HepG2 (cell line): ENCODE data around the gene GMFB. TPM values are rescaled to one million over a fixed set of nuclear protein-coding genes. Genes with fewer than 3 reads are reported as not detected.
A peak's percentile ranks its signal among the peaks of the same experiment; 100 is the strongest.

Experiments used
- ARNT ChIP-seq: fragments of 450-650 bp; IDR thresholded peaks from 2 replicates; pipeline ENCODE4 v1.6.1; 2017
- CSRNP1 ChIP-seq: sonication (generic); formaldehyde crosslinking; IDR thresholded peaks from 2 replicates; pipeline ENCODE4 v1.8.1; 2023; ENCODE audit warnings: mild to moderate bottlenecking, missing genetic modification reagents
- IKZF1 ChIP-seq: fragments of 450-650 bp; IDR thresholded peaks from 2 replicates; pipeline ENCODE4 v1.7.1; 2016
- MAZ ChIP-seq, 2 experiments: sonication (generic) in 1 of 2; formaldehyde crosslinking in 1 of 2; IDR thresholded peaks; 2 replicates each; pipeline versions ENCODE4 v1.5.0 to v1.6.1; 2012 to 2020; ENCODE audit warnings: low read depth in 2 of 2, mild to moderate bottlenecking in 2 of 2, borderline replicate concordance in 1 of 2, improper control_type of control experiment in 1 of 2, low read length in 1 of 2, missing genetic modification reagents in 1 of 2, moderate library complexity in 1 of 2
- NCOA2 ChIP-seq: sonication (generic); formaldehyde crosslinking; IDR thresholded peaks from 2 replicates; pipeline ENCODE4 v1.8.0; 2022; ENCODE audit warnings: inconsistent platforms
- NFKB2 ChIP-seq: sonication (generic); formaldehyde crosslinking; IDR thresholded peaks from 2 replicates; pipeline ENCODE4 v1.4.0; 2020; ENCODE audit warnings: missing genetic modification reagents, borderline replicate concordance
- NR1H2 ChIP-seq: sonication (generic); formaldehyde crosslinking; IDR thresholded peaks from 2 replicates; pipeline ENCODE4 v1.8.1; 2022; ENCODE audit warnings: low read depth, missing genetic modification reagents, borderline replicate concordance
- RCOR2 ChIP-seq: IDR thresholded peaks from 2 replicates; pipeline ENCODE4 v1.6.1; 2016; ENCODE audit warnings: missing biosample characterization, missing genetic modification reagents
- SMAD9 ChIP-seq: sonication (generic); formaldehyde crosslinking; IDR thresholded peaks from 2 replicates; pipeline ENCODE4 v1.5.1; 2020; ENCODE audit warnings: mild to moderate bottlenecking, missing genetic modification reagents
- SNAPC2 ChIP-seq: sonication (generic); formaldehyde crosslinking; IDR thresholded peaks from 2 replicates; pipeline ENCODE4 v1.8.1; 2022; ENCODE audit warnings: mild to moderate bottlenecking, missing genetic modification reagents
- SPEN ChIP-seq: sonication (generic); formaldehyde crosslinking; IDR thresholded peaks from 2 replicates; pipeline ENCODE4 v1.5.1; 2020; ENCODE audit warnings: low read depth, mild to moderate bottlenecking, missing genetic modification reagents
- TGIF2 ChIP-seq: IDR thresholded peaks from 2 replicates; pipeline ENCODE4 v1.6.1; 2016; ENCODE audit warnings: control low read depth, missing compliant biosample characterization
- TSC22D2 ChIP-seq: sonication (generic); formaldehyde crosslinking; IDR thresholded peaks from 2 replicates; pipeline ENCODE4 v1.5.1; 2020; ENCODE audit warnings: missing genetic modification reagents, mild to moderate bottlenecking, borderline replicate concordance
- YEATS2 ChIP-seq: sonication (generic); formaldehyde crosslinking; IDR thresholded peaks from 2 replicates; pipeline ENCODE4 v1.4.0; 2020; ENCODE audit warnings: missing genetic modification reagents, borderline replicate concordance
- ZFP82 ChIP-seq: sonication (generic); formaldehyde crosslinking; IDR thresholded peaks from 2 replicates; pipeline ENCODE4 v1.5.1; 2020; ENCODE audit warnings: mild to moderate bottlenecking, missing genetic modification reagents, borderline replicate concordance
- ZMYM2 ChIP-seq: sonication (generic); formaldehyde crosslinking; IDR thresholded peaks from 2 replicates; pipeline ENCODE4 v1.8.0; 2022; ENCODE audit warnings: mild to moderate bottlenecking, missing genetic modification reagents
- ZNF274 ChIP-seq: sonication (generic); formaldehyde crosslinking; IDR thresholded peaks from 2 replicates; pipeline ENCODE4 v1.5.1; 2020; ENCODE audit warnings: mild to moderate bottlenecking, missing genetic modification reagents
- ZNF333 ChIP-seq: sonication (generic); formaldehyde crosslinking; IDR thresholded peaks from 2 replicates; pipeline ENCODE4 v1.4.0; 2020; ENCODE audit warnings: mild to moderate bottlenecking, missing genetic modification reagents, borderline replicate concordance
- ZNF546 ChIP-seq: sonication (generic); formaldehyde crosslinking; conservative IDR thresholded peaks from 2 replicates; pipeline ENCODE4 v1.8.1; 2023; ENCODE audit warnings: mild to moderate bottlenecking, missing genetic modification reagents
- ZNF557 ChIP-seq: sonication (generic); formaldehyde crosslinking; IDR thresholded peaks from 2 replicates; pipeline ENCODE4 v1.4.0; 2020; ENCODE audit warnings: missing genetic modification reagents
- ZNF678 ChIP-seq: sonication (generic); formaldehyde crosslinking; IDR thresholded peaks from 2 replicates; pipeline ENCODE4 v1.4.0; 2020; ENCODE audit warnings: mild to moderate bottlenecking, missing genetic modification reagents
- ZNF709 ChIP-seq: sonication (generic); formaldehyde crosslinking; IDR thresholded peaks from 2 replicates; pipeline ENCODE4 v1.5.0; 2020; ENCODE audit warnings: mild to moderate bottlenecking, missing genetic modification reagents
- ZSCAN21 ChIP-seq: sonication (generic); formaldehyde crosslinking; IDR thresholded peaks from 2 replicates; pipeline ENCODE4 v1.8.0; 2022; ENCODE audit warnings: mild to moderate bottlenecking, missing genetic modification reagents, moderate library complexity, borderline replicate concordance
- ZUFSP ChIP-seq: sonication (generic); formaldehyde crosslinking; IDR thresholded peaks from 2 replicates; pipeline ENCODE4 v1.9.0; 2021; ENCODE audit warnings: missing genetic modification reagents, mild to moderate bottlenecking, borderline replicate concordance
- polyA plus RNA-seq, 8 experiments: library from polyadenylated mRNA; depleted of rRNA in 3 of 8; stranded (reverse) in 7 of 8; unstranded in 1 of 8; fragments of >200 nt; fragmentation: Illumina TruSeq in 4 of 8; extraction: Trizol in 4 of 8; gene quantifications; 2 replicates each; pipeline versions ENCODE4 v1.2.1 to v1.2.3, GENCODE V29; 2011 to 2016; ENCODE audit warnings: low read depth in 4 of 8, missing spikeins in 1 of 8, mixed read lengths in 1 of 8; ENCODE audit not compliant: insufficient read depth in 1 of 8
- total RNA-seq, 5 experiments: library from RNA; depleted of rRNA; stranded (reverse); fragments of >200 nt; fragmentation: Illumina TruSeq; extraction: Trizol; gene quantifications; 2 replicates each; pipeline ENCODE4 v1.2.3, GENCODE V29; 2016; ENCODE audit warnings: low read depth in 1 of 5
- TF ChIP-seq, protein P1 (sequence below): sonication (generic); formaldehyde crosslinking; conservative IDR thresholded peaks from 2 replicates; pipeline ENCODE4 v1.8.0; 2022; ENCODE audit warnings: mild to moderate bottlenecking, moderate library complexity, missing genetic modification reagents

The GMFB gene
- total and polyA plus RNA-seq, 2 of the 13 experiments (the other 11 are each of a cell fraction or from before 2014, with no cell fraction given): 17.3 to 68.2 TPM

DNA sequence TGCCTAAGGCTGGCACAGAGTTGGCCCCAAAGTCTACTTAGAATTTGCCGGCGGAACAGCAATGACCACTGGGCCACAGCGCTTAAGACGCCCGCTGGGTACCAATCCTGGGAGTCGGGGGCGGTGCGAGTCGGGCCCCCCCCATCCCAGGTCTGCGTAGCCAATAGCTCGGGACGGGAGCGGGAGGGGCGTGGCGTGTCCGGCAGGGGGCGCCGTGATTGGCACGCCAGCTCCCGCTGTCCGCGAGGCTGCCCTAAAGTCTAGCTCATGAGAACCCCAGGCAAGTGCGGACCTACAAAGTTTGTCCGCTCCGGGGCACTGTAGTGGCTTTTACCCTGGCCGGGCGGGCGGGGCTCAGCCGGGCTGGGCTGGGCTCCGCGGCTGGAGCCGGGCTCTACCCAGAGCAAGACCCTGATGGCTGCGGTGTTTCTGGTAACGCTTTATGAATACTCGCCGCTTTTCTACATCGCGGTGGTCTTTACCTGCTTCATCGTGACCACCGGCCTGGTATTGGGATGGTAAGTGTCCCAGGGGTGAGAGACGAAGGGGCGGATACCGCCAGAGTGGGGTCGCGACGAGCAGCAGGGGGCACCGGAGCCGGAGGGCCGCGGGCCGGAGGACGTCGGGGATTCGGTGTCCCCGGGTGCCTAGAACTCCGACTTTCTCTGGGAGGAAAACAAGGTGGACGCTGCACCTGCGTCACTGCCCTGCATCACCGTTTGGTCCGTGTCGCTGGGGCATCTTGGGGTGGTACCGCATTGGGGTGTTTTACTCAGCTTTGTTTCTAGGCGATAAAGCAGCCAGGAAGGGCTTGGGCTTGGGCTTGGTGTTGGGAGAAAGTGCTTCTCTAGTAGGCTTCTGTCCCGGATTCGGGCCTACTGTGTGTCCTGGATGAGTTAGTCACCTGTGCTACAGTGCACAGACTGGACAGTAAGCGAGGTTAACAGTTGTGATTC is 21.0 kb upstream of the GMFB start, which contains the start of gene CGRRF1 (continued):
- no peak for TF ChIP-seq TSC22D2 (CRISPR knock-in tag)
- peak; percentile 76; the same call in 1 of the 2 replicates for TF ChIP-seq ZSCAN21 (CRISPR knock-in tag)
- no peak for TF ChIP-seq TGIF2 (CRISPR knock-in tag)
- TF ChIP-seq SNAPC2 (CRISPR knock-in tag): no peak
- TF ChIP-seq CSRNP1 (CRISPR knock-in tag): peak; percentile 73
- TF ChIP-seq NR1H2 (CRISPR knock-in tag): 0 out of 2 replicates have a peak, but pooled peaks have one; percentile 13
- TF ChIP-seq ZNF546: 0 out of 2 replicates have a peak, but pooled peaks have one; percentile 28
- 0 out of 2 replicates have a peak, but pooled peaks have one; percentile 62 for TF ChIP-seq ZFP82 (CRISPR knock-in tag)
- peak; percentile 89 for TF ChIP-seq SPEN (CRISPR knock-in tag)
- no peak for TF ChIP-seq ARNT
- TF ChIP-seq RCOR2: peak; percentile 56
- peak; percentile 84; the same call in 1 of the 2 replicates for TF ChIP-seq NFKB2 (CRISPR knock-in tag)
- TF ChIP-seq ZNF333: no peak
- TF ChIP-seq SMAD9 (CRISPR knock-in tag): no peak
- no peak for TF ChIP-seq NCOA2 (CRISPR knock-in tag)
- peak; percentile 92 for TF ChIP-seq ZNF709
- no peak for TF ChIP-seq ZNF678 (CRISPR knock-in tag)
- TF ChIP-seq ZNF274: peak; percentile 89; the same call in 1 of the 2 replicates
- TF ChIP-seq ZUFSP: no peak
- TF ChIP-seq YEATS2 (CRISPR knock-in tag): peak; percentile 93
- TF ChIP-seq MAZ (IDR thresholded peaks at IDR 0.05; ENCODE audit: borderline replicate concordance, low read depth, low read length): peak; percentile 74
- peak; percentile 88 for TF ChIP-seq MAZ (CRISPR knock-in tag; IDR thresholded peaks at IDR 0.05; ENCODE audit: low read depth)
- no peak for TF ChIP-seq ZNF557 (CRISPR knock-in tag)
- TF ChIP-seq ZMYM2 (CRISPR knock-in tag): 0 out of 2 replicates have a peak, but pooled peaks have one; percentile 22
- TF ChIP-seq IKZF1: no peak
- TF ChIP-seq, protein P1, sequence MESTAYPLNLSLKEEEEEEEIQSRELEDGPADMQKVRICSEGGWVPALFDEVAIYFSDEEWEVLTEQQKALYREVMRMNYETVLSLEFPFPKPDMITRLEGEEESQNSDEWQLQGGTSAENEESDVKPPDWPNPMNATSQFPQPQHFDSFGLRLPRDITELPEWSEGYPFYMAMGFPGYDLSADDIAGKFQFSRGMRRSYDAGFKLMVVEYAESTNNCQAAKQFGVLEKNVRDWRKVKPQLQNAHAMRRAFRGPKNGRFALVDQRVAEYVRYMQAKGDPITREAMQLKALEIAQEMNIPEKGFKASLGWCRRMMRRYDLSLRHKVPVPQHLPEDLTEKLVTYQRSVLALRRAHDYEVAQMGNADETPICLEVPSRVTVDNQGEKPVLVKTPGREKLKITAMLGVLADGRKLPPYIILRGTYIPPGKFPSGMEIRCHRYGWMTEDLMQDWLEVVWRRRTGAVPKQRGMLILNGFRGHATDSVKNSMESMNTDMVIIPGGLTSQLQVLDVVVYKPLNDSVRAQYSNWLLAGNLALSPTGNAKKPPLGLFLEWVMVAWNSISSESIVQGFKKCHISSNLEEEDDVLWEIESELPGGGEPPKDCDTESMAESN: peak; percentile 53; the same call in 1 of the 2 replicates
